Left ventricle myocardium superior (tissue), 1 donor: ENCODE measurements around the gene ARHGEF40. TPM values are rescaled to one million over a fixed set of nuclear protein-coding genes. Genes with fewer than 3 reads are reported as not detected.

Experiments used
- ATAC-seq: fragments of 200-7000 bp; cut with Tn5 transposase; one replicate; pipeline ENCODE4 v1.9.1; 2020; ENCODE audit warnings: mild to moderate bottlenecking, moderate library complexity
- DNase-seq: peaks from one replicate; pipeline ENCODE4 v3.0.0-alpha.2; 2020
- intact Hi-C: fragments of 100-400 bp; cut with micrococcal nuclease; formaldehyde crosslinking; loops from one replicate; pipeline ENCODE4 v1.11.0; 2022
- long read RNA-seq: library from polyadenylated mRNA; unstranded; transcript quantifications from one replicate; pipeline ENCODE4 v2.0.0, GENCODE V29; 2021
- total RNA-seq: library from RNA; stranded (reverse); fragmentation: NEBNext Ultra II Directional; extraction: Animal tissue kit (Norgen Biotek cat#: 25700); gene quantifications from one replicate; pipeline ENCODE4 v1.2.1, GENCODE V29; 2021
- donor health status: DM: no; HTN: yes; CAD: no; lungs with severe emphysema.

Gene ARHGEF40
- total RNA-seq = 23.1 TPM
- long read RNA-seq, full-length matches to known transcripts = 2 of 21 reads
- long read RNA-seq, partial matches to known transcripts = 11 of 21 reads
- long read RNA-seq, other reads (novel, unspliced or antisense) = 8 of 21 reads

DNA sequence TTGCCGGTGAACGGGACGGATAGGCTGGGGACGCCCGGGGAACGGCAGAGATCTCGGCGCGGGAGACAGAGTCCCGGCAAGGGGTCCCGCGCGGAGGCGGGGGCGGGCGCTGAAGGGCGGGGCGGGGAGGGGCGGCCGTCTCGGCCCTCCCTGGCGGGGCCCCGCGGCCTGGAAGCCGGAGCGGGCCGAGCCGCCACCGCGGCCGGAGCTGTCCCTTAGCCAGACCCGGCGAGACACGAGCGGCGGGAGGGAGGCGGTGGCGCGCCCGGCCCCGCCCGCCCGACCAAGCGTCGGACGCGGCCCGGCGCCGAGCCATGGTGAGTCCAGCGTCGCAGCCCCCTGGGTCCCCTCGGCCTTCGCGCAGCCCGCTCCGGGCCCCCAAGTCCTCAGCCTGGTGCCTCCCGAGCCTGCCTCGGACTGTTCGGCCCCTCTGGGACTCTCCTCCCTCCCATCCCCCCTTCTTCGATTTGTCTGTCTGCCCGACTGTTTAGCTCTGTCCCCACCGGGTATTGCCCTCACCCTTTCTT is at the start of gene ARHGEF40:
Gene ARHGEF40, plus strand, starts transcription at position 222 of the 527 bp plus-strand sequence. Its CDS starts 93 bp downstream, at position 315.
- intact Hi-C loops = loop anchor here (10.0 kb wide), 1 partner anchor 55 kb away; no protein-coding TSS in a partner anchor
- DNase-seq (peak; percentile 87), ATAC-seq (peak; percentile 77)

DNA sequence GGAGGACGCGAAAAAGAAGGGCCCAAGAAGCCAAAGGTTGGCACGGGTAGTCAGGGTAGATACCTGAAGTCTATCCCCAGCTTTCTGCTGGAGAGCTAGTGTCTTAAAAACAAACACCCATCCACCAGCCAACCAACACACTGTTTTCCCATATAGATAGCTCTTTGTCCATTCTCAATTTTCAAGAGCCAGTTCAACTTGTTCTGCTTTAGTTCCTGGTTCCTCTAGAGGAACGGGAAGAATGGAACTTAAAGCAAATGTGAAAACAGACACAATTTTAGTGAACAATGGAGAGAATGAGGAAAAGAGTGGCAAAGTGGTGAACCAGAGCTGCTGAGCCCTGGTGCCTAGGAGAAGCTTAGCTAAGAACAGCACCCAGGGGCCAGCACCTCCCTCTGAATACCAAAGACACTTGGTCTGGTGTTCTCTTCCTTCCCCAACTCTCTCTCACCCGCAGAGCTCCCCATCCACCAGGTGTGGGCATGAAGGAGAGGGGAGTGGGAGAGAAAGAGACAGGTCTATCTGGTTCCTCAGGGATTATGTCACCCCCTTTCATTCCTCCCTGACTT is 49.0 kb upstream of the ARHGEF40 start:
- intact Hi-C loops = no loop called here
- ATAC-seq (no peak), DNase-seq (no peak)

DNA sequence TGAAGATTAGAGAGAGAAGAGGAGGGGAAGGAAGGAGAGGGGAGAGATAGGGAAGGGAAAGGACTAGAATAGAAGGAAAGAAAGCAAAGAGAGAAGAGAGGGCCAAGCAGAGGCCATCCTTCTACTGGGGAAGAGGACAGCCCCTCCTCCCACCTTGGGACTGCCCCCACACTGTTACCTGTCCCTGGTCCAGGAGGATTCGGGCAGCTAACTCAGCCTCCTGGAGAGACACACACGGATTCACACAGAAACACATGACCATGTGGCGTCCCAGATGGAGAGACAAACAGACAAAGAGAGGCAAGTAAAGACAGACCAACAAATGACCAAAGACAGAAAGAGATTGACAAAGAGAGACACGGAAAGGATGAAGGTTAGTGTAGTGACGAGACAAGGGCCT is 47.4 kb upstream of the ARHGEF40 start:
- ATAC-seq = no peak
- DNase-seq = no peak
- intact Hi-C loops = no loop called here

DNA sequence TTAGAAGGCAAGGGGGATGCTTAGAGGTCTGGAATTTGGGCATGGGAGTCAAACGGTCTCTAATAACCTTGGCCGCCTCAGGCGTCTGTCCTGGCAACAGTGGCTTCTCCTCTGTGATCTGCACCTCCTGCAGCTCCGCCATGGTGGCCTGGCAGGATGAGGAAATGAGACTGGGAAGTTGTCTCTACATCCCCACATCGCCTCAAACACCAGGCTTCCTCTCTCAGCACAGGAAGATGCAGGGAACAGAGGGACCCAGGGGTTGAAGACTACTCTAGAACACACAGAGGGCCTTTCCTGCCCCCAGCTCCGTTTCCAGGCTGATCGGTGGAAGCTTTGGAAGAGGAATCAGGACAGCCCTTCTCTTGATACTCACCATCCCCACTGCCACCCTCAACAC is 46.9 kb upstream of the ARHGEF40 start:
- ATAC-seq (no peak), DNase-seq (peak; percentile 57)
- intact Hi-C loops = no loop called here

DNA sequence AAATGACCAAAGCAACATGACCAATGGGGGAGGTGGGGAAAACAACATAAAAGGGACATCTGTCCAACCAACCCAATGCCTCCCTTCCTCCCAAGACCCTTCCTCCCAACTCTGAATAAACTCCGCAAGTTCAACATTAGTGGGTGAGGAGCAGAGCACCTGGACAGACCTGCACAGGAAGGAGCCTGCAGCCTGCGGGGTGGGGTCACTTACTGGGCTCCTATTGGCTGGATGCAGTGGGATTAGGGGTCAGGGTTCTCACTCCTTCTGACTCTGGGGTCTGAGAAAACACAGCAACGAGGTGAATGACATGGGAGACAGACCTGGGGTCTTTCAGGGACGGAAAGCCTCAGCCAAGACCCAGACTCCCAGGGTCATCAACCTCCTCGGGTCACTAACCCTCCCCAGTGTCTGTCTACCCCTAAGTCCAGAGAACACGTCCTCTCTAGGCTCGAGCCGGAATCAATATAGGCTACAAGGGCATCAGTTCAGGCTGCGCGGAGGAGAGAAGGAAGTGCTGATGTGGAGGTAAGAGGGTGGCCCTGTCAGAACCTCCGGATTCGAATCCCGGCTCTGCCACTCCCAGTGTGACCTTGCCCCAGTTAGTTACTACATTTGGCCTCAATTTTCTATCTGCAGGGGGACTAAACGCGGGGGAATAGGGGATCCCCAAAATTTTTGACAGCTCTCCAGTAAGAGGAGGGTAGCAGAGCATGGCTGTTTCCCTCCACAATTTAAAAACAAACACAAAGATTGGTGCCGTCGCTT is 46.1 kb upstream of the ARHGEF40 start:
- intact Hi-C loops = no loop called here
- DNase-seq (peak; percentile 40), ATAC-seq (peak; percentile 15)

DNA sequence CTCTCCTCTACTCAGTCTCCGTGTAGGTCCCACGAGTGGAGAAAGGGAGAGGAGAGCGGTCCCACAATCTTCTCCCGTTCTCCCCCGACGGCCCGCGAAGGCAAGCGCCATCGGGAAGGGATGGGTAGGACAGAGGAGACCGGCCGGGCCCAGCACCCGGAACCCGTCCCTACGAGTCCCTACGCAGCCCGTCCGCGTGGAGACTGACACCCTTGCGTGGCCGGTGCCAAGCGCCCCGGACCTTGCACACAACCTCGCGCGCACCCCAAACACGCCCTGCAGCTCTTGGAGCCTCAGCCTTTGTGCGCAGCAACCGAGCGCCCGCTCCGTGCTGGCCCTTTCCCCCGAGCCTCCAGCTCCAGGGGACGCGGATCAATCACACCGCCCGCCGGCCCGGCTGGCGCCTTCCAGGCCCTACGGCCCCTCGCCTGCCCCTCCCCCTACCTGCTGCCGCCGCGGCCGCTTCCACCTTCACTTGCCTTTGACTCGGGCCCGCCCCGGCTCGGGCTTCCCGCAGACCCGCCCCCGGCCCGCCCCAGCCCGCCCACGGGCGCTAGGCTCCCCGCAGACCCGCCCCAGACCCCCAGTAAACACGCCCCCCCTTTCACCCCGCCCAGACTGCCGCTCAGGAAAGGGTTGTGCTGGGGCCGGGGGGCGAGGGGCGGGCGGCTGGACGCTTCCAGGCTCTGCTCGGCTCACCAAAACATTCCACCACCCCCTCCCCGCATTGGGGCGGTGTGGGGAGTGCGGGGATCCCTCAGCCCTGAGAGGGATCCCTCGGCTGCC is 45.3 kb upstream of the ARHGEF40 start, which contains the start of gene NDRG2:
Gene NDRG2, minus strand, starts transcription at position 477 of the 786 bp plus-strand sequence. CDS start 1,746 bp downstream, outside the sequence.
- DNase-seq (peak; percentile 94), ATAC-seq (peak; percentile 88)
- intact Hi-C loops = no loop called here

DNA sequence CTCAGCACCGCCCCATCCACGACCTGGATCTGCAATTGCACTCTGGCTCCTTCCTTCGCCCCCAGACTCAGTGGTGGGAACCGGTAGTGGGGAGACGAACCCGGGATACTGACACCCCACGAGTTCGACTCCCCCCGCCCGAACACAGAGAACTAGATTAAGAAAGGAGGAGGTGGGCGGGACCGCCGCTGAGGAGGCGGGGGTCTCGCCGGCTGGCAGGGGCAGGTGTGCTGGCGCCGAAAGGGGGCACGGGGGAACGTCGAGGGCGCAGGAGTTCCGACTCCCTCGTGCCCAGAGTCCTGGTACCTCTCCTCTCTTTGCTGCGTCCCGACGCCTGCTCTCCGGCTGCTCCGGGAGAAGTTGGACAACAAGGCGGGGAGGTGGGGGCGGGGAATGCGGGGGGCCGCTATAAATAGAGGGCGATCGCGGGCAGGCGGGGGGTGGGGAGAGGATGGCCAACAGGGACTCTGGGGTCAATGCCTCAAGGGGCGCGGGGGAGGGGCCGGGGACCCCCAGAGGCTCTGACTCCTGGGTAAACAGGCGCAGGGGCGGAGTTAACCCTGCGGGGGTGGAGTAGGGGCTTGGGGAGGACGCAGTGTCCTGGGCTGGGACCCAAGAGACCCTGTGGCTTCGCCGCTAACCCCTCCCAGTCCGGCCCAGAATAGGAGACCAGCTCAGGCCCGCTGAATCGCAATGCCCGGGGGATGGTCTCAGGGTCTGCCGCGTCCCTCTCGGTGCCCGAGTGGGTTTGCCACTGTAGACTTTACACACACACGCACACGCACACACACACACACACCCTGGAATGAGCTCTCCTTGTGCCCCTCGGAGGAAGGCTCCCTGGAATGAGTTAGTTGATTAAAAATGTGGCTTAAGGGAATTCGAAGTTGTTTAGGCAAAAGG is 44.5 kb upstream of the ARHGEF40 start:
- peak; percentile 93 for DNase-seq
- intact Hi-C loops = no loop called here
- ATAC-seq = peak; percentile 76

DNA sequence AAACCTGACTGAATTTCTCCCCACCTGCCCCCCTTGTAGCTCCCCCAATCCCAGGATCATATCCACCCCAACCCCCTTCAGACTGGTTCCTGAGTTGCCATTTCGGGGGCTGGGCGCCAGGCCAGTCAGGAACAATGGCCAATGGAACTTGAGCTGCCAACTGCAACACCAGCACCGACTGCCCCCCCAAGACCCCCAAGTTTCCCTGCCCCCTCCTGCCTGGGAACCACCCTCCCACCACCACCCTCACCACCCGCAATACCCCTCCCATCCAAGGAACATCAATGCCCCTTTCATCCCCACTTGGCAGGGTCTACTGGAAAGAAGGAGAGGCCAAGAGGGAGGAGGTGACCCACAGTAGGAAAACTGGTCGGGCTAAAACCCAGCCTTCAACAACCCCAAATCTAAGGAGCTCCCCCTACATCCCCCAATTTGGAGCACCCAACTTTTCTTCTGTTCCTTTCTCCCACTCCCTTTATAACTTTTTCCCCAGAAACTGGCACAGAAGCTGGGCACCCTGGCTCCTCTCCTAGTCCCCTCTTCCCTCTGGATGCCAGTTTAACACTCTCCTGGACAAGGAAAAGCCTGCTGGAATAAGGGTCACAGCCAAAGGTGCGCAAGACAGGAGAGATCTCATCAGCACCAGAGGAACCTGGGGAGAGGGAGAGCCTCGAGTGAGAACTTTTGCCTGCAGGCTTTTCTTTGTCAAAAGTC is 43.7 kb upstream of the ARHGEF40 start:
- ATAC-seq (no peak), DNase-seq (peak; percentile 43)
- intact Hi-C loops = no loop called here

DNA sequence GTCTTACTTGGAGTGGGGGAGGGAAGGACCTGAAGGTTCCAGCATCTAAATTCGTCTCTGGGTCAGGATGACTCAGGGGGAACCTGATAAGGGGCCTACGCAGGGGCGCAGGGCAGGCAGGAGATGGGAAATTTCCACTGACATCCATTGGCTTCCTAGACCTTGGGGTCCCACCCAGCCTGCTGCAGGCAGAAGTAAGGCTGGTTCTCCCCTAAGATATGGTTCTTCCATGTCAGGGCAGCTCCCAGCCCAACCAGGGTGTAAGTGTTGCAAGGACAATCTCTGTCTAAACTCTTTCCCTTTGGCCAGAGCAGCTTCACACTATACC is 43.2 kb upstream of the ARHGEF40 start:
- intact Hi-C loops = no loop called here
- DNase-seq (peak; percentile 34), ATAC-seq (no peak)

DNA sequence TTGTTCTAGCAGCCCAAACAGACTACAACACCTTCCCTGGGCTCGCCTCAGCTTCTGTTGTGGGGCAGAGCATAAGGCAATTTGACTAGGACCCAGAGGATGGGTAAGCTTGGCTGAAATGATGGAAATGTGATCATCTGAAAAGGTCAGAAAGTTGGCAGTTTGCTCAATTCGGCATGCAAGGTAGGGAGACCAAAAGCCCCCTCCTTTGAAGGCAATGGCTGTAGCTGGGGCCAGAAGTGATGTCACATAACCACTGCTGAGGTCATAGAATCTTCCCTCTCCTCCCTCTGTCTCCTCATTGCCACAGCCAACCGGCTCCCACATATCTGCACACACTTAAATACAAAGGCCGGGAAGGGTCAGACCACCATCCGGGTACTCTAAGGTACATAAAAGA is 40.2 kb upstream of the ARHGEF40 start, which contains the start of gene TPPP2:
Gene TPPP2, plus strand, starts transcription at position 301 of the 400 bp plus-strand sequence. CDS start 365 bp downstream, outside the sequence.
- intact Hi-C loops = no loop called here
- ATAC-seq (no peak), DNase-seq (no peak)

DNA sequence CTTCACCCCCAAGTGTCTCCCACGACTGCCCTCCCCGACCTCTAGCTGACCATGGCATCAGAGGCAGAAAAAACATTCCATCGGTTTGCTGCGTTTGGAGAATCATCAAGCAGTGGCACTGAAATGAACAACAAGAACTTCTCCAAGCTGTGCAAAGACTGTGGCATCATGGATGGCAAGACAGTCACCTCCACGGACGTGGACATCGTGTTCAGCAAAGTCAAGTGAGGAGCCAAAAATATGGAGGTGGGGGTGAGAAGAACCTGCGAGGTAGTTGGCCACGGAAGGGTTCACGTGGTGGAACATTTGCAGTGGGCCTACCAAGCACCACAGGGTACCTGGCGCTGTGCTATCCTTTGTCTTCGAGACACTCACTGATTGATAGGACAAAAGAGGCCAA is 39.6 kb upstream of the ARHGEF40 start:
- DNase-seq = no peak
- no peak for ATAC-seq
- intact Hi-C loops = no loop called here

DNA sequence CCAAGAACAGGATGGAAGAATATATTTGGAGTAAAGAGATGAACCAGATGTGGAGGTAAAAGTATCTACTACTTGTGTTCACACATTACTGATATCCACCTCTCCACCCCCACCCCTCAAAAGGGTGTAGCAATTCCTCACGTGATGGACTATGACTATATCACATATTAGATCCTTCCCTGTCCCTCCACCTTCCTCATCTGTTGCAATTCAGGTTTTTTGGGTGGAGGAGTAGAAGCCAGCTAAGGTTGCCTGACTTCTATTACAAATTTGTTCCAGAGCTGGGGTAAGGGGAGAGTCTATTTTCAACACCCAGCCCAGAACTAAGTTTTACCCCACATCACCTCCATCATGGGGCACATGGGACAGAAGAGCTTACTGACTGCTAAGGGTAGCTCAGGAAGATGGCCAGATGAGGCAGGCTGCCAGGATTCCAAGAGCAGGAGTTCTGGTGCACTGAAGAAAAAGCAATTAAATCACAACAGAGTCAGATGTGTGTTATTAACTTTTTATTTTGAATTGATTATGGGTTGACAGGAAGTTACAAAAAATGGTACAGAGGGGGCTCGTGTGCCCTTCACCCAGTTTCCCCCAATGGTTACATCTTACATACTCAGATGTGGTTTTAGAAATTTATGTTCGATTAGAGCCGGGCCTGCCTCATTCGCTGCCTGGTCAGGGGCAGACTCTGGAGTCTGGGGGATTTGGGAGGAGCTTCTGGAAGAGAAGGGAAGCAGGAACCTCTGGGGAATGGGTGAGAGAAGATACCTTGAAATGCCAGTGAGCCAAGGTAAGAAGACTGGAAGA is 37.6 kb upstream of the ARHGEF40 start:
- intact Hi-C loops = no loop called here
- DNase-seq (no peak), ATAC-seq (no peak)

DNA sequence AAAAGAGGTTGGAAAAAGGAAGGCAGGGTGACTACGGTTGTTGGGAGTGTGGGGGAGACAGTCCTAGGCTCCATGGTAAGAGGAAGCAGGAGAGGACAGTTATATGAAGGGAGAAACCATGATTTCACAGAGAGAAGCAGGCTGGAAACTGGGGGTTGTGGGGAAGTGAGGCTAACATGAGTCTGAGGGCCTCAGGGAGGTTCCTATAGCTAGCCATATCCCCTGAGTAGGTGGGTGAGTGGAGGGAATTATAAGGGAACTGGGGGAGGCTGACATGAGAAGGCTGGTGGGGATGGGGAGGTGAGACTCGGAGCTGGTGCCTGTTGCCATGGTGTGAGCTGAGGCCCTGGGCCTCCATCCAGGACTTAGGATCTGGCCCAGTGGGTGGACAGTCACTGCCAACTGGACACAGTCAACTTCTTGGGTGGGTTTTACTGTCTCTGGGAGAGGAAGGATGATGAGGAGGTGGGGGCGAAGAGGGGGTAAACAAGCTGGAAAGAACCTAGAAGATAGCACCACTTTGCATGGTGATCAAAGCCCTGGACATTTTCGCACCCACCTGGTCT is 36.9 kb upstream of the ARHGEF40 start:
- intact Hi-C loops = no loop called here
- ATAC-seq = no peak
- DNase-seq = no peak

DNA sequence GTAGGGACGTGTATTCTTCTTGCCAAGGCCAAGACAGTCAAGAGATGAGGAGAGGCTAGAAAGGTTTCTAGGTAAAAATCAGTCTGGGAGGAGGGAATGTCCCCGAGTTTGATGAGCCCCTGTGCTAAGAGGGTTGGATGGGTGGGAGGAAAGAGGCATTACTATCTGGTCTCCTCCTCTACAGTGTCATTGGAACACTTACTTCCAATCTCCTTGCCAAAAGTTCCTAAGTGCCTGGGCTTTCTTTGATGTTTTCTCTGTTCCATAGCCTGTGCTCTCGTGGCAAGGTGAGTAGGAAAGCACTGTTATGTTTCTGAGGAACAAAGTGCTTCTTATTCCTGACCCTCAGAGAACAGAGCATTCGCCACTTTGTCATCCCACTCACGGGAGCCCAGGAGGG is 35.4 kb upstream of the ARHGEF40 start, which contains the start of gene RNASE13:
Gene RNASE13, minus strand, starts transcription at position 101 of the 400 bp plus-strand sequence. CDS start 519 bp downstream, outside the sequence.
- ATAC-seq = no peak

DNA sequence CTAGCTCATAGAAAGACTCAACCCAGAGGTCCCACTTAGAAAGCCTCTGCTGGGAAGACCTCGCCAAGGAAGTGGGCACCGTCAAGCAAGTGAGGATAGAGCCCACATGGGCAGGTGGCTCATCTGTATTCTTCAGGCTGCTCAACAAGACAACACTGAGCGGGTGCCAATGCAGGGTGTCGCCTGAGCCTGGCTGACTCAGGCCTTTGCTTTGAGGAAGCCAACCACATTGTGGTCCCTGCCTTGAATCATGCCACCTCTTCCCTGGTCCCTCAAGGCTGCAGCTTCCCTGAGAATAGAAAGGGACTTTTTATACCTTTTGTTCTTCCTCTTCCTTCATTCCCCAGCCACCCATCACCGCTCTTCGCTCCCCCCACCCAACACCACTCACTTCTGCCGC is 33.4 kb upstream of the ARHGEF40 start:
- DNase-seq = no peak
- intact Hi-C loops = no loop called here
- no peak for ATAC-seq

More for the DNA sequence above, 35.4 kb upstream of the ARHGEF40 start, which contains the start of gene RNASE13:
- DNase-seq = no peak
- intact Hi-C loops = no loop called here

DNA sequence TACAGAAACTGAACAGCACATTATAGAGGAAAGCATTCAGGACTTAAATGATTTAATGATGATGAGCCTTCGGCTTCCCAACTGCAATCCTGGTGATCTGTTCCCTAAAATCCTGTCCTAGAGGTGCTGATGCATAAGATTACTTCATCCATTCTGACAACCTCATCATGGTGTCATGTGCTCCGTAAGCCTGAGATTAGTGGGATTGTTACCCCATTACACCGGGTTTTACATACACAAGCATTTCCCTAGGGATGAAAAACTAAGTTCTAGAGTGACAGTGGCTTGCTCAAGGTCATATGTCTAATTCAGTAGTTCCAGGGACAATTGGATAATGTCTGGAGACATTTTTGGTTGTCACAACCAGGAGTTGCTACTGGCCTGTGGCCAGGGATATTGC is 32.9 kb upstream of the ARHGEF40 start:
- DNase-seq (no peak), ATAC-seq (no peak)
- intact Hi-C loops = no loop called here
